ENCODE data around the gene RELCH.
"Not testable (repeated sequence)": the region's sequence is repeated elsewhere in the genome, so short reads cannot be mapped to it uniquely, and the experiment has no call there.

RELCH gene, protein sequence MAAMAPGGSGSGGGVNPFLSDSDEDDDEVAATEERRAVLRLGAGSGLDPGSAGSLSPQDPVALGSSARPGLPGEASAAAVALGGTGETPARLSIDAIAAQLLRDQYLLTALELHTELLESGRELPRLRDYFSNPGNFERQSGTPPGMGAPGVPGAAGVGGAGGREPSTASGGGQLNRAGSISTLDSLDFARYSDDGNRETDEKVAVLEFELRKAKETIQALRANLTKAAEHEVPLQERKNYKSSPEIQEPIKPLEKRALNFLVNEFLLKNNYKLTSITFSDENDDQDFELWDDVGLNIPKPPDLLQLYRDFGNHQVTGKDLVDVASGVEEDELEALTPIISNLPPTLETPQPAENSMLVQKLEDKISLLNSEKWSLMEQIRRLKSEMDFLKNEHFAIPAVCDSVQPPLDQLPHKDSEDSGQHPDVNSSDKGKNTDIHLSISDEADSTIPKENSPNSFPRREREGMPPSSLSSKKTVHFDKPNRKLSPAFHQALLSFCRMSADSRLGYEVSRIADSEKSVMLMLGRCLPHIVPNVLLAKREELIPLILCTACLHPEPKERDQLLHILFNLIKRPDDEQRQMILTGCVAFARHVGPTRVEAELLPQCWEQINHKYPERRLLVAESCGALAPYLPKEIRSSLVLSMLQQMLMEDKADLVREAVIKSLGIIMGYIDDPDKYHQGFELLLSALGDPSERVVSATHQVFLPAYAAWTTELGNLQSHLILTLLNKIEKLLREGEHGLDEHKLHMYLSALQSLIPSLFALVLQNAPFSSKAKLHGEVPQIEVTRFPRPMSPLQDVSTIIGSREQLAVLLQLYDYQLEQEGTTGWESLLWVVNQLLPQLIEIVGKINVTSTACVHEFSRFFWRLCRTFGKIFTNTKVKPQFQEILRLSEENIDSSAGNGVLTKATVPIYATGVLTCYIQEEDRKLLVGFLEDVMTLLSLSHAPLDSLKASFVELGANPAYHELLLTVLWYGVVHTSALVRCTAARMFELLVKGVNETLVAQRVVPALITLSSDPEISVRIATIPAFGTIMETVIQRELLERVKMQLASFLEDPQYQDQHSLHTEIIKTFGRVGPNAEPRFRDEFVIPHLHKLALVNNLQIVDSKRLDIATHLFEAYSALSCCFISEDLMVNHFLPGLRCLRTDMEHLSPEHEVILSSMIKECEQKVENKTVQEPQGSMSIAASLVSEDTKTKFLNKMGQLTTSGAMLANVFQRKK

DNA sequence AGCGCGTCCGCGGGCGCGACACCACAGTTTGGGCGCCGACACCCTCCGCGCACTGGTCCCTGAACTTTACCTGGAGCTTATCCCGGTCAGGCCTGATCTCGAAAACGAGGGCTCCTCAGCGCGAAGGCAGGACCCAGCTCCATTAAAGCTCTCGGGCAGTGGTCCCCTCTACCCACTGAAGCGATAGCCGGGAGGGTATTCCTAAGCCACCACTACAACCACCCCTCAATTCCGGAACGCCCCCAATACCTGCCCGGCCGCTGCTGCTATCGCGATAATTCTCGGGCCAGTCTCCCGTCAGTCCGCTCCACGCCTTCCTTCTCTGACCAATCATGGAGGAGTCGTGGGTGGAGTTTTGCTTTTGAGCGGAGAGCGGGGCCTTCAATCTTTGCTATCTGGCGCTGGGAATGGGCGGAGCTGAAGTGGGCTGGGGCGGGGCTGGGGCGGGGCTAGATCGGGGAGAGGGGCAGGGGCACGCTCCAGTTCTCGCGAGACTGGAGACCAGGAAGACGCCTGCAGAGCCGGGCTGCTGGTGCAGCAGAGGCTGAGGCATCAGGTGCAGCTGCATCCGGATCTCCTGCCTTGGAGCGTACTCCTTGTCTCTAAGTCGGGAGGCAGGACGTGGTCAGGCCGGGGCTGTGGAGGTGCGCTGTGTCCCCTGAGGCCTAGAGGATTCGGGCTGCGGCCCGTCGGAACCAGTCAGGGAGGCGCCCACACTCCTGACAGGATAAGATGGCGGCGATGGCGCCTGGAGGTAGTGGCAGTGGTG is at the start of gene RELCH, which contains the start of gene PIGN:
RELCH (plus strand) TSS at position 482 of the 769 bp plus-strand sequence; CDS start at position 733, 251 bp downstream.
PIGN (minus strand) TSS at position 283 of the 769 bp plus-strand sequence. CDS start 25,703 bp downstream, outside the sequence.
- DNase-seq (ENCODE audit: low spot score), result peak; percentile 78

DNA sequence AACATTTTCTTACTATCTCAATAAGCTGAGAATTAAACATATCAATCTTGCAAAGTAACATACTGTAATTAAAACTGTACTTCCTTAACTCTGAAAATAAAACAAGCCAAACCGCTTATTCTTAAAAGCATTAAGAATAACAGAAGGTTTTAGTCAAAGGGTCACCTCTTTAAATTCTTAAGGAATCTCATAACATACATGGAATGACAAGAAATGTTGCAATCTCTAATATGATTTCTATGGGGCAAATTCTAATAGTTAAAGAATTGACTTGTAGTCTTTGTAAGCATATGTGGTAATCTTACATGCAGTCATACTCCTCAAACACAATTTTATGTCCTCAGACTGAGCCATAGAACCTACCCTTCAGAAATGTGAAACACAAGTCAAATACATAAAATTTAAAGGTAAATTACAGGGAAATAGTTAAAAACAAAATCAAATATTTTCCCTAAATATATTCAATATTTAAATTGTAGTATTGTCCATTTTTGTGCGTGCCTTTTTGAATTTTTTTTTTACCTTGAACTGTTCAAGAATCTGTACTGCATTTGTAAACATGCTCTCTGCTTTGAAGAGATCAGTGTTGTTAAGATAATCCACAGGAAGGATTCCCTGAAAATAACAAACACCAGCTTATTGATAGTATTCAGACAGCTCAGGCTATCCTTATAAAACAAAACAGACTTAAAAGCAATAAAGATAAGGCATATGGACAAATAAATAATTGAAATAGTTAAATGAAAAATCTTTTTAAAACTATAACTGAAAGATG is 48.4 kb upstream of the RELCH start:
- DNase-seq (ENCODE audit: low spot score), result no peak

DNA sequence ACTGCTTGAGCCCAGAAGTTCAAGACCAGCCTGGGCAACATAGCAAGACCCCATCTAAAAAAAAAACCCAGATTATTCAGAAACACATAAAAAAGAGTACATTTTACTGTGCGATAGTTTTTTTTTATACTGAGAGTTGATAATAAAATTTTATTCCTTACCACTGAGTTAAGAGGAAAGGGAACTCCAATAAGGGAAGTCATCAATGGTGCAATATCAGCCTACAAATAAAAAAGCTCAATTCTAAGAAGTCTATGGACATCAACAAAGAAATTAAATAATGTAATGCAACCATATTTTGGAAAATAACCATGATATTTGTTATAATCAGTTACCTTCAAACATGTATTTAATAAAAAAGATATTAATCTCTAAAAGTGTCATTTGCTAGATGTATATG is 46.8 kb upstream of the RELCH start:
- no peak for DNase-seq (ENCODE audit: low spot score)

DNA sequence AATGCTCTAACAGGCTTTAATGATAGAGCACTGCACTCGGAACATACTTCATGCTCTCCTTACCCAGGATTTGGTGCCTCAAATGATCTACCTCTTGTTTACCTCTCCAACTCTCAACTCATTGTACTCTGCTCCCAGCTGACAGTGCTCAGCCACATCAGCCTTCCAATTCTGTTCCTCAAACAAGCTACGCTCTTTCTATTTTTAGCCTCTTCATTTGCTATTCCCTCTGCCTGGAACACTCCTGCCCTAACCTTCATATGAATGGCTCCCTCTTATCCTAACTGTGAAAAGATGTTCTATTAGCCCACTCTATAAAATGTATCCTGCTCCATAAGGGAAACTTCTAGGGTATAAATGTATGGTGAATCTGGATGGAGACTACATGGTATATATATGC is 42.7 kb upstream of the RELCH start:
- DNase-seq (ENCODE audit: low spot score), result no peak

DNA sequence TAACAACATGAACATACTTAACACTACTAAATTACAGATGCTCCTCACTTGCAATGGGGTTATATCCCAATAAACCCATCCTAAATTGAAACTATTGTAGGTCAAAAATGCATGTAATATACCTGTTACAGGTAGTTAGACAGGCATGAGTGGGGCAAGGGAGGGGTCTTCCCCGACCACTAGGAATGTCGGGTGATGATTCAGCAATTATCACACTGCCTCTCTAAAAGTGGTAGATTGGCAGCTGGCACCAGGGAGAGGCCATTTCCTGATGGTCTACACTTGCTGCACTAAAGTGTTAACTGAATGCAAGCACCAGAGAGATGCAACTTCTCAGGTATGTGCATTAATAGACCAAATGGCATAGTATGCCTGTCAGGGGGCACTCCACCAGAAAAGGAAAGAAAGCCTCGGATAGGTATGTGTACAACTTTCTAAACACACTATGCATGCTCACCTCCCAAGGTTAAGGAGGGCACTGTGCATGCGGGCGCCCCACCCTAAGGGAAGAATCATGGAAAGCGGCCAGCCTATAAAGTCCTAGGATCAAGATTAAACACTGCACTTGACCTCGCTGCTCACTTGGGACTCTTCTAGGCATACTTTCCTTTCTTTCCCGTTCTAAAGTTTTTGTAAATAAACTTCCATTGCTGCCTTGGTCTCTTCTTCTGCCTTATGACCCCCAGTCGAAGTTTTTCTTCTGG is 35.8 kb upstream of the RELCH start:
- DNase-seq (ENCODE audit: low spot score), result no peak

DNA sequence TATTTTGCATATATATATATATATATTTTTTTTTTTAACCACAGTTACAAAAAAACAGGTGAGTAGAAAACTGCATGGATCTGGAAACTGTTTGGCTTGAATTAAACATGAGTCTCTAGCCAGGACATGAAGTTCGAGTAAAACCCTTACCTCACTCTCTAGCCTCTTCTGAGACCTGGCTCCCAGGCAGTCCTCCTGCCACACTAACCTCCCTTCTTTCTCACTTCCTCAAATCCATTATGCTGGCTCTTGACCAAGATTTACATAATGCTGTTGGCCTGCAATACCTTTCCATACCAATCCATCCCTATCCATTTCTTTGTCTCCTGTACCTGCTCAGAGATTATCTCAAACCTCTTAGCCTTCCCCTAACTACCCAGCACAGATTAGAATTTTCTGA is 34.2 kb upstream of the RELCH start:
- DNase-seq (ENCODE audit: low spot score), result no peak

DNA sequence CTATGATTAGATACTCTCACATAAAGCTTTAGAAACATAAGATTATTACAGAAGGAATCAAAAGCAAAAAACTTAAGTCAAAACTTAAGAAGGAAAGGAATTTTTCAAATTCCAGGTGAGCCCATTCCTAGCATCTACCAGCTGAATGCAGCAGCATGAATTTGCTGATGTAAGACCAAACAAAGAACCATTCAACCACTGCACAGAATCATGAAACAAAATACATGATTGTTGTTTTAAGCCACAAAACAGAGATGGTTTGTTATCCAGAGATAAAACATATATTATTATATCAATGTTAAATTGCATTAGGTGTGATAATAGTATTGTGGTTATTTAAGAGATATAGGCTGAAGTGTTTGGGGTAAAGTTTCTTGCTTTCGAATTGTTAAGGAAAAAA is 29.2 kb upstream of the RELCH start:
- no peak for DNase-seq (ENCODE audit: low spot score)

DNA sequence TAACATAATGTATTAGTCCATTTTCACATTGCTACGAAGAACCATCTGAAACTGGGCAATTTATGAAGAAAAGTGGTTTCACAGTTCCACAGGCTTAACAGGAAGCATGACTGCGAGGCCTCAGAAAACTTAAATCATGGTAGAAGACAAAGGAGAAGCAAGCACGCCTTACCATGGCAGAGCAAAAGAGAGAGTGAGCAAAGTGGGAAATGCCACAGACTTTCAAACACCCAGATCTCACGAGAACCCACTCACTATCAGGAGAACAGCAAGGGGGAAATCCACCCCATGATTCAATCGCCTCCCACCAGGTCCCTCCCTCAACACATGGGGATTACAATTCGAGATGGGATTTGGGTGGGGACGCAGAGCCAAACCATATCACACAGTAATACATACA is 22.7 kb upstream of the RELCH start:
- DNase-seq (ENCODE audit: low spot score), result no peak

DNA sequence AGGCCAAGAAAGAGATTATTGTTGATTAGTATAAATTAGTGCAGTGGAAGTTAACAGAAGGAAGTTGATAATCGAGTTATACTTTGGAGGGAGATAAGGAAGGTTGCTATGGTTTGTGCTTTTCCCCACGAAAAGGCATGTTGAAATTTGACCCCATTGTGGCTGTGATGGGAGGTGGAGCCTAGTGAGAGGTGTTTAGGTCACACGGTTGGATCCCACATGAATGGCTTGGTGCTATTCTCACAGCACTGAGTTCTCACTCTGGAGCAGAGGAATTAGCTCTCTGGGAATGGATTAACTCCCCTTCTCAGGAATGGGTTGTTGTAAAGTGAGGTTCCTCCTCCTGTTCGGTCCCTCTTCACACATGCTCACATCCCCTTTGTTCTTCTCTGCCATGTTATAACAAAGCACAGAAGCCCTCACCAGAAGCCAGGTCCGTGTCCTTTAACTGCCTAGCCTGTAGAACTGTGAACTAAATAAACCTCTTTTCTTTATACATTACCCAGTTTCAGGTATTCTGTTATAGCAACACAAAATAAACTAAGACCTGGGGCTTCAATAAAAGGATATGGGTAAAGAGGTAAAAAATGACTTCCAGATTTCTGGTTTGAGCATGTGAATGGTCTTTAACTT is 22.1 kb upstream of the RELCH start:
- no peak for DNase-seq (ENCODE audit: low spot score)

DNA sequence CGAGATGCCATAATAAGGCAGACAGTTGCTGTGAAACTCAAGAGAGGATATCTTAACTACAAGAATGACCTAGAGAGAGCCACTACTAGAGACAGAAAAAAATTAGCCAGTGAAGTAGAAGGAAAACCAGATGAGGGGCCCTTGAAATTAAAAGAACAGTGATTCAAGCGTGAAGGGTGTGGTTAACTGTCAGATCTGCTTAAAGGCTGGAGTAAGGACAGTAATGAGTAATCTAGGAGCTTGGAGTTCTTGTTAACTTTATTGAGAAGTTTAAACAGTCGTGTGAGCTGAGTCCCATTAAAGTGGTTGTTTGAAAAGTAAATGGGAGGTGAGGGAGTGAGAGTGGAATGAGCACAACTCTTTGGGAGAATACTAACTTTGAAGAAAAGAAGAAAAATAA is 21.5 kb upstream of the RELCH start:
- DNase-seq (ENCODE audit: low spot score), result no peak

DNA sequence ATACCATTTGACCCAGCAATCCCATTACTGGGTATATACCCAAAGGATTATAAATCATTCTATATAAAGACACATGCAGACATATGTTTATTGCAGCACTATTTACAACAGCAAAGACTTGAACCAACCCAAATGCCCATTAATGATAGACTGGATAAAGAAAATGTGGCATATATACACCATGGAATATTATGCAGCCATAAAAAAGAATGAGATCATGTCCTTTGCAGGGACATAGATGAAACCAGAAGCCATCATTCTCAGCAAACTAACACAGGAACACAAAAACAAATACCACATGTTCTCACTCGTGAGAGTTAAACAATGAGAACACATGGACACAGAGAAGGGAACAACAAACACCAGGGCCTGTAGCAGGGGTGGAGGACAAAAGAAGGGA is 20.5 kb upstream of the RELCH start:
- not testable (repeated sequence) for DNase-seq (ENCODE audit: low spot score)

DNA sequence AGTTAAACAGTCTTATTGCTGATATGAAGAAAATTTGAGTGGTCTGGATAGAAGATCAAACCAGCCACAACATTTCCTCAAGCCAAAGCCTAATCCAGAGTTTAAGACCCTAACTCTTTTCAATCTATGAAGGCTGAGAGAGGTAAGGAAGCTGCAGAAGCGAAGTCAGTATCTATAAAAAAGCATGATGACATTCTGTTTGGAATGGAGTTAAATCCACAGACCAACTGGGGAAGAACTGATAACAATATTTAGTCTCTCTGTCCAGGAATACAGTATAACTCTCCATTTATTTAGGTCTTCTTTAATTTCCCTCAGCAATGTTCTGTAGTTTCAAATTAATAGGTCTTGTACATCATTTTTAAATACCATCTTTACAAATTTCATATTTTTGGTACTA is 16.2 kb upstream of the RELCH start:
- no peak for DNase-seq (ENCODE audit: low spot score)

DNA sequence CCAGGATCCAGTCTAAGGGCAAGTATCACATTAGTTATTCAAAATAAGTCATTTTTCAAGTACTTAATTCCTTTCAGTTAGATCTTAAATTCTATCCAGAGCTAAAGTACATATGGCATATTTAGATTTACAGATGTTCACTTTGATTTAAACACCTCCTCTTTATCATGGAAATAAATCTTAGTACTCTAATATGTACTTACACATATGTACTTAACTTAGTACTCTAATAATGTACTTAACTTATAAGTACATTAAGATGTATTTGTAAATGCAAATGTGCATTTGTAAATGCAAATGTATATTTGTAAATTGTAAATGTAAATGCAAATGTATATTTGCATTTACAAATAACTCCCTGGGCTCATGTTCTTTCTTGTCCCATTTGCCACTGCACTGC is 14.8 kb upstream of the RELCH start:
- no peak for DNase-seq (ENCODE audit: low spot score)

DNA sequence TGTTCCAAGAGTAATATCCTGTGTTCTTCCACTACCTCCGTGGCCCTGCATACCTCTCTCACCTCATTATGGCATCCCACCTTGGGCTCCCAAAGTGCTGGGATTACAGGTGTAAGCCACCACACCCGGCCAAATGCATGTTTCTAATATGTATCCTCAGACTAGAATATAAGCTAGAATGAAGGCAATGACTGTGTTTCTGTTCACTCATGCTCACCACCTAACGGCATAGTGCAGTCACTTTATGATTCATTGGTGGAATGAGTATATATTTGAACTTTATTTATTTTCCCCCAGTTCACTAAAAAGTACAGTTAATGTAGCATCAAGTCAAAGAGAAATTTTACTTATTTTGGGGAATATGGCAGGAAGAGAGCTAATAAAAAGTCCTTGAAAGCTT is 11.5 kb upstream of the RELCH start:
- no peak for DNase-seq (ENCODE audit: low spot score)

DNA sequence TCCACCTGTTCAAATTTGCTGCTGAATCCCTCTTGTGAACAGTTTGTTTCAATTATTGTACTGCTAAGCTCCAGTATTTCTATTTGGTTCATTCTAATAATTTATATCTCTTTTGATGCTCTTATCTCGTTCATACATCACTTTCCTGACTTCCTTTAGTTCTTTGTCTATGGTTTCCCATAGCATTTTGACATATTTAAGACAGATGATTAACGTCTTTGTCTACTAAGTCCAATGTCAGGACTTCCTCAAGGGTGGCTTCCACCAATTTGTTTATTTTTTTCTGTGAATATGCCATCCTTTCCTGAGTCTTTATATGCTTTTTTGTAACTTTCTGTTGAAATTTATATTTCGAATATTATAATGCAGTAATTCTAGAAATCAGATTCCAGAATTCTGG is 9.8 kb upstream of the RELCH start:
- no peak for DNase-seq (ENCODE audit: low spot score)

DNA sequence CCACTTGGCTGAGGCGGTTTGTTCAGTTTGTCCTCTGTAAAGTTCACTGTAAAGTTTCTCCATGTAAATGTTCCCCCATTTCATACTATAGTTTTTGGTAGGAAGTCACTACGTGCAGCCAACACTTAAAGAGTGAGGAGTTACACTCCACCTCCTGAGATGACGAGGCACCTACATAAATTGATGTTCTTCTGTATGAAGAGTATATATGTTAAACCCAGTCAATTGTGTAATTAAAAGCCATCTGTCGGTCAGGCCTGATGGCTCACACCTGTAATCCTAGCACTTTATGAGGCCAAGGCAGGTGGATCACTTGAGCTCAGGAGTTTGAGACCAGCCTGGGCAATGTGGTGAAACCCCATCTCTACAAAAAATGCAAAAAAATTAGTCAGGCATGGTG is 7.8 kb upstream of the RELCH start:
- no peak for DNase-seq (ENCODE audit: low spot score)

DNA sequence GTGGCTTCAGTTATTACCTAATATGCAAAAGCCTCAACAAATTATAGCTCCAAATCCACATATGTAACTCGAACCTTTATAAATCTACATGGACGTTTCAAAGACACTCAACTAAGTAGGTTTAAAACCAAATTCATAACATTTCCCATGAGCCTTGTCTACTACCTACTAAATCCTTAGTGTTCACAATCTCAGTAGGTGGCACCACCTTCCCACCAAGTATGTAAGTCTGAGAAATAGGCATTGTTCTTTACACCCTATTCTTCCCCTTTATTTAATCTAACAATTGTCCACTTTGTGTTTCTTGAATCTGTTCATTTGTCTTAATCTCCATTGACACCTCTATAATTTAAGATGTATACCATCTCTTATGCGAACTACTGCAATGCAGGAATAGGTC is 4.8 kb upstream of the RELCH start:
- DNase-seq (ENCODE audit: low spot score), result no peak

DNA sequence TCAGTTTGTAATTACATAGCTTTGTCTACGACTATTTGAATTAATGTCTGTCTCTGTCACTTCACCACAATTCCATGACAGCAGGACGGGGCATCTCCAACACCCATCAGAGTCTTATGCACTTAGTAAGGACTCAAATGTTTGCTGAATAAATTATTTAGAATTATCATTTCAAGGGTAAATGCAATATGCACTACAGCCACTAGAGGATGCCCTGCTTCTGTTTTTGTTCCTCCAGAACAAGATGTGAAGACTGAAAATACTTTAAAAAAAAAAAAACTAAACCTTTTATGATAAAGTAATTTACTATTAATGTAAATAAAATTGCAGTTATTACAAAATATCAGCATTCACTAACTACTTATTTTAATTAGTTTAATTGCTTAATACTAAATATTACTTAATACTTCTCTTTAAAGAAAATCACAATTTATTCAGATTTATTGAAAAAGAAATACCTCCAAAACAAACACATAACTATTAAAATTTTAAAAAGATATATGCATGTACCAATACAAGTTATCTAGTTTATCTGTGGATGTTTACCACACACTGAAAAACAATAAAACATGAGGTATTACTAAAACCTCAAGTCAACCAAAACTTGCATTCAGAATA is 3.4 kb upstream of the RELCH start:
- DNase-seq (ENCODE audit: low spot score), result no peak

DNA sequence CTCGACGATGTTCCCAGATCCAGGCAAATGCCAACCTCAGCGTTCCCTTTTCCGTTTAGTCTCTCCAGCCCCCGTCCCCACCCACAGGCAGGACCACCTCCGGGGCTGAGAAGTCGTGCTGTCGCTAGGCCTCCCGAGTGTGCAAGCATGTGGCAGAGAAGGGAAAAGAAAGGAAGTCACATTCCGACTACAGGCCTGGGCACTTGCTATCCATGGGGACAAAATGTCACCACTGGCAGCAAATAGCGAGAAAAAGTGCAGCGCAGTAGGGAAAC is 619 bp upstream of the RELCH start:
- DNase-seq (ENCODE audit: low spot score), result peak; percentile 3
